Measurements from ENCODE around the gene TTC16. TPM values are rescaled to one million over a fixed set of nuclear protein-coding genes. Genes with fewer than 3 reads are reported as not detected.
A peak's percentile ranks its signal among the peaks of the same experiment; 100 is the strongest.

The TTC16 gene
- total RNA-seq, 1 donor, result not detected

DNA sequence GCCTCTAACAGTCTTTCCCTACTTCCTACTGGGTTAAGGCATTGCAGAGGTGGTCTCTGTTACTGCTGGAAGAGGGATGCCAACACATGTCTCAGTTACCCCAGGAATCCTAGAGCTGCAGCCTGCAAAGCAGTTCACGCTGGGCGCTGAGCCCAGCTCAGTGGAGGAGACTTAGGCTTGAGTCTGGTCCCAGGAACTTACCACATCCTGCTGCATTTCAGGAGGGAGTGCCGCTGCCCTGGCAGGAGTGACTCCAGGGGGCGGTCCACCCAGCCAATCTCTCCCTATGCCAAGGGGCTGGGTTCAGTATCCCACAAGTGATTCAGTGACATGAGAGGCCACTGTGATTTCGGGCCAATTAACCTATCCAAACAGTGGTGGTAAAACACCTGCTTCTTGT, 7.6 kb downstream of the TTC16 start:
- peak; percentile 85 for DNase-seq (ENCODE audit: low read depth)
- TF ChIP-seq, protein P1, sequence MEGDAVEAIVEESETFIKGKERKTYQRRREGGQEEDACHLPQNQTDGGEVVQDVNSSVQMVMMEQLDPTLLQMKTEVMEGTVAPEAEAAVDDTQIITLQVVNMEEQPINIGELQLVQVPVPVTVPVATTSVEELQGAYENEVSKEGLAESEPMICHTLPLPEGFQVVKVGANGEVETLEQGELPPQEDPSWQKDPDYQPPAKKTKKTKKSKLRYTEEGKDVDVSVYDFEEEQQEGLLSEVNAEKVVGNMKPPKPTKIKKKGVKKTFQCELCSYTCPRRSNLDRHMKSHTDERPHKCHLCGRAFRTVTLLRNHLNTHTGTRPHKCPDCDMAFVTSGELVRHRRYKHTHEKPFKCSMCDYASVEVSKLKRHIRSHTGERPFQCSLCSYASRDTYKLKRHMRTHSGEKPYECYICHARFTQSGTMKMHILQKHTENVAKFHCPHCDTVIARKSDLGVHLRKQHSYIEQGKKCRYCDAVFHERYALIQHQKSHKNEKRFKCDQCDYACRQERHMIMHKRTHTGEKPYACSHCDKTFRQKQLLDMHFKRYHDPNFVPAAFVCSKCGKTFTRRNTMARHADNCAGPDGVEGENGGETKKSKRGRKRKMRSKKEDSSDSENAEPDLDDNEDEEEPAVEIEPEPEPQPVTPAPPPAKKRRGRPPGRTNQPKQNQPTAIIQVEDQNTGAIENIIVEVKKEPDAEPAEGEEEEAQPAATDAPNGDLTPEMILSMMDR (IDR thresholded peaks at IDR 0.05; ENCODE audit: insufficient read depth, low read length), result peak; percentile 38
- no peak overlapping the region for H3K4me3 ChIP-seq (ENCODE audit: low read depth, low read length)

DNA sequence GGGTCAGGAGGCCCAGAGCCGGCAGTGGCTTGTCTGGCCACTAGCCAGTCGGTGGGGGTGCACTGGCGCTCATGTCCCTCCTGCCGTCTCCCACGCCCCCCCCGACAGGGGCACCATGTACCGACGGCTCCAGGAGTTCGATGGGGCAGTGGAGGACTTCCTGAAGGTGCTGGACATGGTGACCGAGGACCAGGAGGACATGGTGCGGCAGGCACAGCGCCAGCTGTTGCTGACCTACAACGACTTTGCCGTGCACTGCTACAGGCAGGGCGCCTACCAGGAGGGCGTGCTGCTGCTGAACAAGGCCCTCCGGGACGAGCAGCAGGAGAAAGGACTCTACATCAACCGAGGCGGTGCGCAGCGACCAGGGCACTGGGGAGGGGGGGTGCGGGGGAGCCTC, 8.1 kb downstream of the TTC16 start:
- TF ChIP-seq, protein P1 (IDR thresholded peaks at IDR 0.05; ENCODE audit: insufficient read depth, low read length), result no peak
- no peak overlapping the region for H3K4me3 ChIP-seq (ENCODE audit: low read depth, low read length)
- no peak for DNase-seq (ENCODE audit: low read depth)

DNA sequence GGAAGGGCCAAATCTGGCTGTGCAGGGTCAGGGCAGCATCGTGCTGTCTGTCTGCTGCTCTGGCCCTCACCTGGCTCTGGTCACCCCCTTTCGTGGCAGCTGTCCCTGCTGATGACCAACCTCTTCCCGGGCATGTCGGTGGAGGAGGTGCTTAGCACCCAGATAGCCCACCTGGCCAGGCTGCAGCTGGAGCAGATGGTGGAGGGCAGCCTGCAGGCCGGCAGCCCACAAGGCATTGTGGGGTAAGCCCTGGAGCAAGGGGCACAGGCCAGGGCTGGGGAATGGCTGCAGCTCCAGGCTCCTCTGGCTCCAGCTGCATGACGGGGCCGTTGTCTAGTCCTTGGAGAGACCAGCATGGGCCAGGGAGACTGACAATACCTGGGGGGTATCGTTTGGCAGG, 11.0 kb downstream of the TTC16 start:
- DNase-seq (ENCODE audit: low read depth), result no peak
- TF ChIP-seq, protein P1 (IDR thresholded peaks at IDR 0.05; ENCODE audit: insufficient read depth, low read length), result no peak
- no peak overlapping the region for H3K4me3 ChIP-seq (ENCODE audit: low read depth, low read length)

DNA sequence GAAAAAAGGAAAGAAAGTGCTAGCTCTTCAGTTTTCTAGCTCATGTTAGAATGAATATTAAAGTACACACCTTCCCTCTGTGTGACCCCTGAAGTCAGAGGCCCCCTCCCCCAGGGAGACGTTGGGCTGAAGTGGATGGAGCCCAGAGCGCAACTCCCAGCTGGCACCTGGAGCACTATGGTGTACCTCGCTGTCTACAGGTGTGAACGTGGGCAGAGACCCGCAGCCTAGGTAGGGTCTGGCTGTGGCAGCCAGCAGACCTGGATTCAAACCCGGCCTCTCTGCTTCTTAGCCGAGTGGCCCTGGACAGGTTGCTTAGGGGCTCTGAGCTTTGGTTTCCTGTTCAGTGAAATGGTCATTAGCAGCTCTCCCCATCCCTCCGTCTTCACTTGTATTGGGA, 12.9 kb downstream of the TTC16 start:
- TF ChIP-seq, protein P1 (IDR thresholded peaks at IDR 0.05; ENCODE audit: insufficient read depth, low read length), result no peak
- DNase-seq (ENCODE audit: low read depth), result no peak
- no peak overlapping the region for H3K4me3 ChIP-seq (ENCODE audit: low read depth, low read length)

DNA sequence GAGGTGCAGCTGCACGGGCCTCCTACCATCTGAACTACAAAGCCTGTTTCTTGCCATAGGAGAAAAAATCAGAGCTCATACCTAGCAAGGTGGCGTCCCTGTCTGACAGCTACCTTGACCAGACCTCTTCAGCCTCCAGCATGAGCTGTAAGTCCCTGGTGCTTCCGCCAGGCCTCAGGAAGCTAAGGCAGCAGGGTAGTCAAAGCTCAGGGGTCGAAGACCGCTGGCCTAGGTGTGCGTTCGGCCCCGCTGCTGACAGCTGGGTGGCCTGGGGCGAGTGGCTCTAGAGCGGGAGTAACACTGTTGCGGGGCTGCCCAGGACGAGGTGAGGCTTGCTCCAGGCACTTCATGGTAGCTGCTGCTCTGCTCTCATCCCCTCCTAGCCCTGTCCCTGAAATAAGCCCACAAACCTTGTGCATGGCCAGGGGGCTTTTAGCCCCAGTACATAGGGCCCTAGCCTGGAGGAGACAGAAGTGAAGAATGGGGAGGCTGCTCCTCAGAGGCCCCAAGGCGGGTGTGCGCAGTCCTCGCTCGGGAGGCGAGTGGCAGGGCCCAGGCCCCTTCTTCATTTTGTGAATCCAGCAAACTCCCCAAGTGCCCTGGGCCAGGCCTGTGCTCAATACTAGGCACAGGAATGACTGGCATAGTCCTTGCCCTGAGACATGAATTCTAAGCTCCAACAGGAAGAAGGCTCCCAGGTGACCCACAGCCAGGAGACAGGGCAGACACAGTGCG, 13.8 kb downstream of the TTC16 start:
- no peak overlapping the region for H3K4me3 ChIP-seq (ENCODE audit: low read depth, low read length)
- TF ChIP-seq, protein P1 (IDR thresholded peaks at IDR 0.05; ENCODE audit: insufficient read depth, low read length), result no peak

DNA sequence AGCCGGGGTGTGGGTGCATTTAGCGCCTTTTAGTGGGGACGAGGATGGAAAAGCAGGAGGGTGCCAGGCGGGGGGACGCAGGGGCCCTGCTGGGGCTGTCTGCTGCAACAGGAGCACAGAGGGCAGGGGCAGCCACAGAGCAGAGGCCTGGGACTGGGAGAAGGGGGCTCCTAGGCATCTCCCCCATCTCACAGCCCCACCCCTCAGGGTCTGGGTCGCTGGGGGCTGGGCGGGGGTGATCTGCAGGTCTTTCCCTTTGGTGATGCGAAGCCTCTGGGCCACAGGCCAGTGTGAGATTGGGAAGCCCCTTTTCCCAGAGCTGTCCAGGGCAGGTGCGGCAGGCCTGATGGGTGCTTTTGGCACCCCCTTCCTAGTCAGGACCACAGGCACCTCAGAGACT, 14.4 kb downstream of the TTC16 start:
- no peak overlapping the region for H3K4me3 ChIP-seq (ENCODE audit: low read depth, low read length)
- no peak for DNase-seq (ENCODE audit: low read depth)
- TF ChIP-seq, protein P1 (IDR thresholded peaks at IDR 0.05; ENCODE audit: insufficient read depth, low read length), result no peak

More for the DNA sequence above, 13.8 kb downstream of the TTC16 start:
- no peak for DNase-seq (ENCODE audit: low read depth)
